DND-41 (cell line): ENCODE results near the gene SLC6A11.

ENCODE experiments used
- ATAC-seq: fragments of 200-7000 bp; cut with Tn5 transposase; 3 replicates; pipeline ENCODE4 v1.9.1; 2021; ENCODE audit warnings: low read depth; ENCODE audit not compliant: insufficient read depth
- DNase-seq: peaks from one replicate; pipeline ENCODE4 v3.0.0-alpha.2; 2020
- H2AFZ ChIP-seq: 2 replicates; pipeline ENCODE4 v1.6.0; 2012; ENCODE audit warnings: low read depth, low read length
- H3K27ac ChIP-seq: 2 replicates; pipeline ENCODE4 v1.5.1; 2012; ENCODE audit warnings: low read length, inconsistent platforms
- H3K27me3 ChIP-seq: fragments of 200-600 bp; sonication (generic); 2 replicates; pipeline ENCODE4 v1.6.0; 2012; ENCODE audit warnings: low read length, mild to moderate bottlenecking, inconsistent platforms; ENCODE audit not compliant: insufficient read depth, poor library complexity
- H3K36me3 ChIP-seq: 2 replicates; pipeline ENCODE4 v1.5.1; 2012; ENCODE audit warnings: low read length, inconsistent platforms; ENCODE audit not compliant: insufficient read depth
- H3K4me1 ChIP-seq: 2 replicates; pipeline ENCODE4 v1.5.1; 2012; ENCODE audit warnings: mild to moderate bottlenecking, low read length; ENCODE audit not compliant: insufficient read depth
- H3K4me2 ChIP-seq: 2 replicates; pipeline ENCODE4 v1.6.0; 2012; ENCODE audit warnings: mild to moderate bottlenecking, moderate library complexity, low read length, inconsistent platforms; ENCODE audit not compliant: insufficient read depth
- H3K4me3 ChIP-seq, 2 experiments: fragments of 200-600 bp in 1 of 2; shearing (Covaris generic) in 1 of 2; 2 replicates each; pipeline ENCODE4 v1.5.1; 2012 to 2016; ENCODE audit warnings: inconsistent platforms in 2 of 2, low read length in 2 of 2, mild to moderate bottlenecking in 2 of 2, low read depth in 1 of 2, moderate library complexity in 1 of 2
- H3K79me2 ChIP-seq: 2 replicates; pipeline ENCODE4 v1.6.0; 2012; ENCODE audit warnings: low read length, inconsistent platforms; ENCODE audit not compliant: insufficient read depth
- H3K9ac ChIP-seq: 2 replicates; pipeline ENCODE4 v1.6.0; 2012; ENCODE audit warnings: low read depth, mild to moderate bottlenecking, inconsistent platforms, low read length, moderate library complexity
- H3K9me3 ChIP-seq: 2 replicates; pipeline ENCODE4 v1.5.1; 2012; ENCODE audit warnings: low read length, moderate library complexity, mild to moderate bottlenecking, inconsistent platforms; ENCODE audit not compliant: insufficient read depth, severe bottlenecking
- H4K20me1 ChIP-seq: 2 replicates; pipeline ENCODE4 v1.6.0; 2012; ENCODE audit warnings: low read length; ENCODE audit not compliant: insufficient read depth
- EZH2 ChIP-seq: IDR thresholded peaks from 3 replicates; pipeline ENCODE4 v1.6.1; 2012; ENCODE audit warnings: borderline replicate concordance, low read depth, mild to moderate bottlenecking, moderate library complexity, low read length, inconsistent platforms; ENCODE audit not compliant: severe bottlenecking
- TF ChIP-seq, protein P1 (sequence below): IDR thresholded peaks from 2 replicates; pipeline ENCODE4 v1.5.1; 2012; ENCODE audit warnings: borderline replicate concordance, low read length, moderate library complexity, mild to moderate bottlenecking; ENCODE audit not compliant: poor library complexity, severe bottlenecking; ENCODE audit errors: extremely low read depth

Gene SLC6A11

DNA sequence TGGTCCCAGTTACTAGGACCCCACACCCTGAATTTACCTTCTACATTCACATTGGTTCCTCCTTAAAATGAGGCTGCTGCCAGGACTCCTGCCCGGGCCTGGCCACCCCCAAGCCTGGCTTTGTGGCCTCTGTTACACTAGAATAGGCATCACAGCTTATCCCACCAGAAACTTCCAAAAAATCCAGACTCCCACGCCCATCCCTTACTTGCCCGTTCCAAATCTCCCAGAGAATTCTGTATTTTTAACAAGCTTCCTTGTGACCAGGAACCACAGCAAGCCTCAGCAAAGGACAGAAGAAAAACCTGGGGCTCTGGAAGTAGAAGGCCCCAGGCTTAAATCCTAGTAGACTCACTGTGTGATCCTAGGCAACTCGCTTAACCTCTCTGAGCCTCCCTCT lies 140.5 kb downstream of the SLC6A11 start:
- no peak for DNase-seq
- Histone ChIP-seq H3K27me3 (no peaks in the 10 kb centered on the region), H3K4me1 (no peaks in the 10 kb centered on the region), H3K27ac (no peak overlapping the region), H3K9ac (no peak overlapping the region), H2AFZ (no peak overlapping the region), H3K9me3 (no peaks in the 10 kb centered on the region), H3K79me2 (no peaks in the 10 kb centered on the region), H3K4me2 (no peak overlapping the region), H3K4me3 (no peak overlapping the region), H3K36me3 (no peaks in the 10 kb centered on the region), H4K20me1 (peaks cover 6% of the 10 kb centered on the region; the same call in 1 of the 2 replicates)
- TF ChIP-seq, protein P1, sequence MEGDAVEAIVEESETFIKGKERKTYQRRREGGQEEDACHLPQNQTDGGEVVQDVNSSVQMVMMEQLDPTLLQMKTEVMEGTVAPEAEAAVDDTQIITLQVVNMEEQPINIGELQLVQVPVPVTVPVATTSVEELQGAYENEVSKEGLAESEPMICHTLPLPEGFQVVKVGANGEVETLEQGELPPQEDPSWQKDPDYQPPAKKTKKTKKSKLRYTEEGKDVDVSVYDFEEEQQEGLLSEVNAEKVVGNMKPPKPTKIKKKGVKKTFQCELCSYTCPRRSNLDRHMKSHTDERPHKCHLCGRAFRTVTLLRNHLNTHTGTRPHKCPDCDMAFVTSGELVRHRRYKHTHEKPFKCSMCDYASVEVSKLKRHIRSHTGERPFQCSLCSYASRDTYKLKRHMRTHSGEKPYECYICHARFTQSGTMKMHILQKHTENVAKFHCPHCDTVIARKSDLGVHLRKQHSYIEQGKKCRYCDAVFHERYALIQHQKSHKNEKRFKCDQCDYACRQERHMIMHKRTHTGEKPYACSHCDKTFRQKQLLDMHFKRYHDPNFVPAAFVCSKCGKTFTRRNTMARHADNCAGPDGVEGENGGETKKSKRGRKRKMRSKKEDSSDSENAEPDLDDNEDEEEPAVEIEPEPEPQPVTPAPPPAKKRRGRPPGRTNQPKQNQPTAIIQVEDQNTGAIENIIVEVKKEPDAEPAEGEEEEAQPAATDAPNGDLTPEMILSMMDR = no peak
- no peak for TF ChIP-seq EZH2
- ATAC-seq = no peak

DNA sequence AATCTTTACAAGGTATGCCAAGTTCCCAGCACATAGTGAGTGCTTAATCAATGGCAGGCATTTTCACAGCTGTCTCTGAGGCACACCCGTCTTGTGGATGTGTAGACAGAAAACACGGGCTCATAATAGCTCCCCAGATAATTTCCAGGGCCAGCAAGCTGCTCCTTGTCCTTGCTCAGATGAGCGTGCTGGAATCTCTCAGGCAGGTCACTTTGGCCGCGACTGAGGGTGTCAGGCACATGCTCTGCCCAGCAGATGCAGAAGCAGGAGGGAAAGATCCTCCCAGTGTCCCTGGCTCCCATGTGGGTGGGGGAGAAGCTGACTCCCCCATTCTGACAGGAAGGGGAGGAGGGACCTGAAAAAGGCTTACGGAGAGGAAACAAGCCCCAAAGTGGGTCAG lies 141.0 kb downstream of the SLC6A11 start:
- Histone ChIP-seq H3K9ac (no peak overlapping the region), H3K4me1 (no peaks in the 10 kb centered on the region), H3K79me2 (no peaks in the 10 kb centered on the region), H3K27me3 (no peaks in the 10 kb centered on the region), H3K9me3 (no peaks in the 10 kb centered on the region), H3K4me3 (no peak overlapping the region), H4K20me1 (peaks cover 6% of the 10 kb centered on the region; the same call in 1 of the 2 replicates), H3K27ac (no peak overlapping the region), H3K4me2 (no peak overlapping the region), H3K36me3 (no peaks in the 10 kb centered on the region), H2AFZ (no peak overlapping the region)
- TF ChIP-seq, protein P1 = no peak
- DNase-seq (no peak), ATAC-seq (no peak)

DNA sequence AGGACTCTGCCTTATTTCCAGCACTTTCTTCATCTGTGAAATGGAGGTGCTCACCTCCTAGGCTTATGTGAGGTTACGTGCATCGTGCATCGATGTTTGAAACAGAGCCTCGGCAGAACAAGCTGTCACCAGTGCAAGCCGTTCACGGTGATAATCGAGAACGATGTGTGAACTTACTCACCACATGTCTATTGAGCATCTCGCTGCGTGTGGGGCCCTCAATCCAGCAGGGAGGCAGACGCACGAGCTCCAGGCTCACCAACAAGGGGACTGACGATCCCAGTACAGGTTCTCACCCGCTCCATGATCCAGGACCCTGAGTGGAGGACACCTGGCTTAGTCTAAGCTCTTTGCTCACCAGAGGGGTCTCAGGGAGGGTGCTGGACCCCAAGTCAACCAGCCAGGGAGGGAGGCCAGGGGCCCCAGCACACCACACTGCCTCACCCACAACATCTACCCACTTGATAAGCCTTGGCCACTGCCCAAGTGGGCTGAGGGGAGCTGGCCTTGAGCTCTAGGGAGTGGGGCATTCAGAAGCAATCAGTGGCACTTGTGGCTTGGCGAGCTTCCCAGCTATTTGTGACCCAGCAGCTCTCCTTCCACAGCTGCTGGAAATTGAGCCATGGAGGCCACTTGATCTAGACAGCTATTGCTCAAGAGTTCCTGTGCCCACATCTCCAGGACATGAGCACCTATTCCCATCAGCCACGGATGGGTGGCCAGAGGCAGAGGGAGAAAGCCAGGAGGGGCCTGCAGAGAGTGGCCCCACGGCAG lies 142.1 kb downstream of the SLC6A11 start:
- TF ChIP-seq, protein P1 = no peak
- TF ChIP-seq EZH2 = no peak
- peaks cover 6% of the 10 kb centered on the region; the same call in 1 of the 2 replicates for H4K20me1 ChIP-seq
- H2AFZ ChIP-seq = no peak overlapping the region
- no peaks in the 10 kb centered on the region for H3K9me3 ChIP-seq
- no peak overlapping the region for H3K4me3 ChIP-seq
- no peaks in the 10 kb centered on the region for H3K4me1 ChIP-seq
- H3K4me2 ChIP-seq = no peak overlapping the region
- H3K27ac ChIP-seq = no peak overlapping the region
- no peak overlapping the region for H3K9ac ChIP-seq
- H3K79me2 ChIP-seq = no peaks in the 10 kb centered on the region
- no peaks in the 10 kb centered on the region for H3K27me3 ChIP-seq
- no peaks in the 10 kb centered on the region for H3K36me3 ChIP-seq
- ATAC-seq (no peak), DNase-seq (no peak)

DNA sequence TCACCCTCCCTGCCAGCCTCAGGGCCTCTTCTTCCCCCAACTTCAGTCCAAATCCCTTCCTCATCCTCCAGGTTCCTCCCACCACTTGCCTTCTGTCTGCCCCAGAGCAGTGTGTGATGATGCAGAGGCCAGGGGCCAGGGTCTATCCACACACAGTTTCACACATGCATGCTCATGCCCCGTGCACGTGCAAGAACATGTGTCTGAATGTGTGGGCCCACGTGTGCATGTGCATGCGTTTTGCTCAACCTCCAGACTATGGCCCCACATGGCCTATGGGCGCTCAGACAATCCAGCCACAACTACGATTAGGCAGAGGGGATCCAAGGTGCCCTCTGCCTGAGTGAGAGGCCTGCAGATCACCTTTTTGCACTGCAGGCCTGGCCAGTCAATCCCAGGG lies 144.2 kb downstream of the SLC6A11 start:
- no peaks in the 10 kb centered on the region for H3K79me2 ChIP-seq
- H3K4me1 ChIP-seq = no peaks in the 10 kb centered on the region
- no peak overlapping the region for H3K4me2 ChIP-seq
- H2AFZ ChIP-seq = no peak overlapping the region
- peaks cover 16% of the 10 kb centered on the region for H4K20me1 ChIP-seq
- TF ChIP-seq, protein P1 = no peak
- TF ChIP-seq EZH2 = no peak
- H3K27me3 ChIP-seq = no peaks in the 10 kb centered on the region
- H3K4me3 ChIP-seq = no peak overlapping the region
- DNase-seq = no peak
- no peak overlapping the region for H3K9ac ChIP-seq
- H3K9me3 ChIP-seq = no peaks in the 10 kb centered on the region
- H3K36me3 ChIP-seq = no peaks in the 10 kb centered on the region
- no peak overlapping the region for H3K27ac ChIP-seq
- ATAC-seq = no peak
